BJ (cell line): ENCODE measurements around the gene RNASEH2A. TPM values are rescaled to one million over a fixed set of nuclear protein-coding genes. Genes with fewer than 3 reads are reported as not detected.

Experiments
- CTCF ChIA-PET: fragments of 350-600 bp; formaldehyde crosslinking; extraction: SDS; loops from one replicate; lab custom pipeline; 2021; ENCODE audit warnings: antibody characterized with exemption, inconsistent platforms; lab: Yijun Ruan, JAX
- POLR2A ChIA-PET: fragments of 300-600 bp; sonication (Branson Sonifier 250); formaldehyde crosslinking; extraction: SDS; loops from one replicate; lab custom pipeline; 2021; ENCODE audit warnings: antibody characterized with exemption; lab: Charles Lee
- DNase-seq: peaks from one replicate; pipeline ENCODE4 v3.0.0-alpha.2; 2011; ENCODE audit warnings: low read depth
- H3K27me3 ChIP-seq: 2 replicates; pipeline ENCODE4 v1.6.0; 2011; ENCODE audit warnings: low read length; ENCODE audit not compliant: control insufficient read depth, insufficient read depth
- H3K36me3 ChIP-seq: 2 replicates; pipeline ENCODE4 v1.5.1; 2011; ENCODE audit warnings: low read length; ENCODE audit not compliant: control insufficient read depth, insufficient read depth
- H3K4me3 ChIP-seq: 2 replicates; pipeline ENCODE4 v1.5.1; 2011; ENCODE audit warnings: low read depth, mild to moderate bottlenecking, control low read depth, low read length
- polyA plus RNA-seq: library from polyadenylated mRNA; depleted of rRNA; stranded (reverse); fragments of >200 nt; gene quantifications from 2 replicates; pipeline ENCODE4 v1.2.3, GENCODE V29; 2011
- TF ChIP-seq, protein P1 (sequence below): IDR thresholded peaks from 2 replicates; pipeline ENCODE4 v1.5.1; 2011; ENCODE audit warnings: low read depth, mild to moderate bottlenecking, control low read depth, inconsistent platforms, low read length, moderate library complexity; ENCODE audit not compliant: insufficient read depth

RNASEH2A gene
- polyA plus RNA-seq, 1 experiment: 30.3 TPM

DNA sequence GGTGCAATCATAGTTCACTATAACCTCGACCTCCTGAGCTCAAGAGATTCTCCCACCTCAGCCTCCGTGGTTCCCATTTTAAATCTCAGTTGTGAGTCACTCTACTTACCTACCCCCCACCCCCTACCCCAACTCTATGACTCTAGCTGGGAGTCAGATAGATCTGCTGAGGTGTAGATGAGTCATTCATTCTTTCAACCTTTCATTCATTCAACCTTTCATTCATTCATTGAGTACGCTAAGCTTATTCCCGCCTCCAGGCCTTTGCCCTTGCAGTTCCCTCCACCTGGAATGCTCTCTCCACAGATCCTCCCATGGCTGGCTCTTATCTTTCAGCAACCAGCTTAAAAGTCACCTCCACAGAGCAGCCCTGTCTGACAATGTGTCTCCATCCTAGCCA lies 30.8 kb downstream of the RNASEH2A start:
- CTCF ChIA-PET: interaction anchor here (0.6 to 3.0 kb wide), 9 partner anchors 10 to 269 kb away, joined by 3 to 21 read pairs (median 4); no protein-coding TSS in a partner anchor
- POLR2A ChIA-PET: no interaction called here

DNA sequence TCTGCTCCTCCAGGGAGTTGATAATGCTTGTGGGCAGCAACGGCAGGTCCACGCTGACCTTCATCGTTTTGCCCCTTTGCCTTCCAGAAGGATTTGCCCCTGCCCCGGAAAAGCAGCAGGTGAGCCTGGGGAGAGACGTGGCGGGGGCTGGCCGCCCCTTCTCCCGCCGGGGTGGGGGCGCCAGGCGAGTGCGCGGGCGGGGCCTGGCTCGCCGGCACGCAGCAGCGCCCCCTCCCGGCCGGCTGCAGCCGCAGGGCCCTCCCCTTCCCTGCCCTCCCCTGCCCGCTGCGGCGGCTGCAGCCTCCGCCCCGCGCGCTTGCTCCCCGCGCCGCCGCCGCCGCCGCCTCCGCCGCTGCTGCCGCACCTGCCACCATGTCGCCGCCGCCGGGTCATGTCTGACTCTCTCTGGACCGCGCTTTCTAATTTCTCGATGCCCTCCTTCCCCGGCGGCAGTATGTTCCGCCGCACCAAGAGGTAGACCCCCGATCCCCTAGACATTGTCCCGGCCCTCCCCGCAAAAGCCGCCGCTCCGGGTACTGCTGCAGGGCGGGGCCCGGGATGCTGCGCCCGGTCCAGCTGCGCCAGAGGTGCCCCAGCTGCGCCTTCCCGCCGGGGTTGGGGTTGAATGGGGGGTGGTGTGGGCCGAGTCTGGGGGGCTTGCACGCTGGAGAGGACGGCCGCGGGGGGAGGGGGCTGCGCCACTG lies 31.9 kb downstream of the RNASEH2A start, which contains the start of gene MAST1:
TSS of gene MAST1 (plus strand) at position 334 of the 704 bp plus-strand sequence. CDS start at position 392, 58 bp downstream.
- CTCF ChIA-PET: interaction anchor here (0.5 to 3.0 kb wide), 4 partner anchors 9 to 1214 kb away, joined by 3 to 21 read pairs (median 8); no protein-coding TSS in a partner anchor
- Histone ChIP-seq H3K4me3 (no peak within 1 kb of the TSS), H3K27me3 (peaks cover 42% of the 10 kb centered on the region), H3K36me3 (no peaks in the 10 kb centered on the region)
- DNase-seq: no peak
- TF ChIP-seq, protein P1, sequence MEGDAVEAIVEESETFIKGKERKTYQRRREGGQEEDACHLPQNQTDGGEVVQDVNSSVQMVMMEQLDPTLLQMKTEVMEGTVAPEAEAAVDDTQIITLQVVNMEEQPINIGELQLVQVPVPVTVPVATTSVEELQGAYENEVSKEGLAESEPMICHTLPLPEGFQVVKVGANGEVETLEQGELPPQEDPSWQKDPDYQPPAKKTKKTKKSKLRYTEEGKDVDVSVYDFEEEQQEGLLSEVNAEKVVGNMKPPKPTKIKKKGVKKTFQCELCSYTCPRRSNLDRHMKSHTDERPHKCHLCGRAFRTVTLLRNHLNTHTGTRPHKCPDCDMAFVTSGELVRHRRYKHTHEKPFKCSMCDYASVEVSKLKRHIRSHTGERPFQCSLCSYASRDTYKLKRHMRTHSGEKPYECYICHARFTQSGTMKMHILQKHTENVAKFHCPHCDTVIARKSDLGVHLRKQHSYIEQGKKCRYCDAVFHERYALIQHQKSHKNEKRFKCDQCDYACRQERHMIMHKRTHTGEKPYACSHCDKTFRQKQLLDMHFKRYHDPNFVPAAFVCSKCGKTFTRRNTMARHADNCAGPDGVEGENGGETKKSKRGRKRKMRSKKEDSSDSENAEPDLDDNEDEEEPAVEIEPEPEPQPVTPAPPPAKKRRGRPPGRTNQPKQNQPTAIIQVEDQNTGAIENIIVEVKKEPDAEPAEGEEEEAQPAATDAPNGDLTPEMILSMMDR: no peak; the same call in 1 of the 2 replicates
- POLR2A ChIA-PET: no interaction called here

More for the DNA sequence above, 30.8 kb downstream of the RNASEH2A start:
- TF ChIP-seq, protein P1: no peak
- Histone ChIP-seq H3K4me3 (no peak overlapping the region), H3K36me3 (no peaks in the 10 kb centered on the region), H3K27me3 (peaks cover 45% of the 10 kb centered on the region)
- no peak for DNase-seq

DNA sequence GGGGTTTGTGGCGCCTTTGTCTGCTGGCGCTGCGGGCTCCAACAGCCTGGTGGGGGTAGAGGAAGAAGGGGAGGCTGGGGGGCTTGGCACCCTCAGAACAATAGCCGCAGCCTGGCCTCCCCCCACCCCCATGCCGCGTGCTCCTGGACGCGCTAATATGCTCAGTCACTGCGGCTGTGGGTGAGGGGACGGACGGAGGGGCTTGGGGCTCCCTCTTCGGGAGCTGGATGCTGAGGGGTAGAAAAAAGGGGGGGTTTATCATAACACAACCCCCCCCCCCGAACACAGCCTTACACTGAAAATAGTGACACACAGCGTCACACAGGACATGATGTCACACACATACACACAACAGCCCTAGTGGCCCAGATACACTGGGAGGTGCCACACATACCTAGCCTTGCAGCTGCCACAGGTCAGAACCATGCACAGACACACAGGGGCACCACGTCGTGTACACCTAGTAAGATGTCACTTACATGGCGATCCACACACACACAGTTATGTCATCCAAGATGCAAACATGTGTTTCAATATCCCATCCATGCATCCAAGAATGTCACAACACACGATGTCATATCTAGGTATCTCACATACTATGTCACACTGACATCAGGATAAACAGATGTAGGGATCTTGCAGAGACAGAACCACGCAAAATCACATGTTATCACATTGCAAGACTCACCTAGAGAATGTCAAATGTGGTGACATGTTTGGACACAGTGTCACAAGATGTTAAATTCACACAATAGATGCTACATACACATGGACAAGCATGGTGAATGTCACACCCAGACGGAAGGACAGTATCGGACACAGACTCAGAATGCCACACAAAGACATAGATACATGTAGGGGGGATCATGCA lies 32.7 kb downstream of the RNASEH2A start:
- peaks cover 39% of the 10 kb centered on the region for H3K27me3 ChIP-seq
- CTCF ChIA-PET: interaction anchor here (0.5 to 3.0 kb wide), 4 partner anchors 8 to 1215 kb away, joined by 3 to 21 read pairs (median 8); no protein-coding TSS in a partner anchor
- POLR2A ChIA-PET: no interaction called here
- no peak for DNase-seq
- TF ChIP-seq, protein P1: no peak
- H3K4me3 ChIP-seq: no peak overlapping the region
- H3K36me3 ChIP-seq: no peaks in the 10 kb centered on the region

DNA sequence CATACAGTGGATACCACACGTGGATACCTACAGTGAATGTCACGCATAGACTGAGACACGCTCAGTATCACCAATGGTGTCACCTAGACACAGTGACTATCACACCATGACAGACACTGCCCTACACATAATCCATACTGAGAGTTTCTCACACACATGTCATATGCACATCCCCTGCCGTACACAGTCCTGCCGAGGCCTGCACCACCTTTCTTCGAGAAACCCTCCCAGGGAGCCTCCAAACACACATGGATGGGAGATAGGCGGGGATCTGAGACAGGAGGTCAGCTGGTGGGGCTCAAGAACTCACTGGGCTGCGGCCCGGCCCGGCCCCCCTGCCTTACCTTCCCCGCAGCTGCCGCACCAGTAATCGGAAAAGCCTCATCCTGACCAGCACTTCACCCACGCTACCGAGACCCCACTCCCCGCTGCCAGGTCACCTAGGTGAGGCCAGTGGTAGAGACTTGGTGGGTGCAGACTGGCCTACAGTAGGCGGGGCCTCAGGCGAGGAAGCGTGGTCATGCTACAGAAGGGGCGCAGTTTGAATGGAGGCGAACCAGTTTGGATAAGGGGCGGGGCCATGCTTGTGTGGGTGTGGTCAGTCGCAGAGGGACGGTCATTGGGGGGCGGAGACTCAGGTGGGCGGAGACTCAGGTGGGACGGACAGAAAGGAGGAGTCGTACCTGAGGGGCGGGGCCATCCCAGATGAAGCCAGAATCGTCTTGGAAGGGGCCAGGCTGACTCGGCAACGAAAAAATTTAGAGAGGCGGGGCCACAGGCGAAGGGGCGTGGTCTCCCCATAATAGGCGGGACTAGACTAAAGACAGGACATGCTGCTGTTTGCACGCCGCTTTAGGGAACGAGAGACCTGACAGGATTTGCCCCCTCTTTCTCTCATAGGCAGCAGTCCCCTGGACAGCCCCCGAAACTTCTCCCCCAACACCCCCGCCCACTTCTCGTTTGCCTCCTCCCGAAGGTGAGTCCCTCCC lies 34.0 kb downstream of the RNASEH2A start:
- peak; percentile 25 for DNase-seq
- Histone ChIP-seq H3K36me3 (no peaks in the 10 kb centered on the region), H3K4me3 (peak overlapping the region; percentile 25), H3K27me3 (peaks cover 26% of the 10 kb centered on the region)
- TF ChIP-seq, protein P1: no peak
- CTCF ChIA-PET: no interaction called here
- POLR2A ChIA-PET: no interaction called here
